A673 (cell line): ENCODE results near the gene SRRM2.

Source experiments
- CTCF ChIP-seq: fragments of 300-800, 200-600 bp; sonication (generic); conservative IDR thresholded peaks from 2 replicates; pipeline ENCODE4 v1.5.1; 2017; ENCODE audit warnings: low read depth, mild to moderate bottlenecking, antibody characterized with exemption, low read length, moderate library complexity, mixed read lengths
- EZH2 ChIP-seq: fragments of 200-600 bp; sonication (generic); IDR thresholded peaks from 2 replicates; pipeline ENCODE4 v1.6.1; 2017; ENCODE audit warnings: borderline replicate concordance, low read depth, mild to moderate bottlenecking, mixed read lengths, antibody characterized with exemption, low read length; ENCODE audit not compliant: poor library complexity, severe bottlenecking

DNA sequence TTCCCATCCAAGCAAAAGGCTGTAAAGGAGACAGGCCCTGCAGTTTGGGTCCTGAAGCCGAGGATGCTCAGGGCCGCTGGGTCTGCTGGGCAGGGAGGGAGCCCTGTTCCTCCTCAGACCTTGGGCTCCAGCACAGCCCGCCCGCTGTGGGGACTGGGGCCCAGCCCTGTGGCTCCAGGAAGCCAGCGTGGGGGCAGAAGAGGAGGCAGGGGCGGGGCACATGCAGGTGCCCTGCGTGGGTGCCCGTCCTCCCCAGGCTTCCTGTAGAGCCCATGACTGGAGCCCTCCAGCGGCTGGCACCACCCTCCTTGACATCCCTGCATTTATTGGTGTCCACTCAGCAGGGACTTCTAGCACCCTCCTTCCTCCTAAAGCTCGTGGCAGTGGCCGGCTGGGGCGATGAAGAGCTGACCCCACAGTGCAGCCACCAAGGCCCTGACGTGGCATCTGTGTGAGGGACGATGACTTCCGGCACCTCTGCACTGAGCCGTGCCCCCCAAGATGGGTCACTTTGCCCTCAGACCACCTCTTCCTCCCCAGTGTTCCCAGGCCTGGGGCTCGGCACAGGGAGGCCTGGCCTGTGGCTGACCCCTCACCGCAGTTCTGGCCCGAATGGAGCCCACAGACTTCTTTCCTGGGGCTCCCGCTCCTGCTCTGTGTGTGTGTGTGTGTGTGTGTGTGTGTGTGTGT, 42.3 kb upstream of the SRRM2 start:
- TF ChIP-seq CTCF (no peak), EZH2 (no peak)
